DMS114 treated with DMSO at 0.1 percent for 48 hours (cell line): ENCODE data around the gene UGT2B17.
A peak's percentile ranks its signal among the peaks of the same experiment; 100 is the strongest.
"Not testable (repeated sequence)": the region's sequence is repeated elsewhere in the genome, so short reads cannot be mapped to it uniquely, and the experiment has no call there.

Experiments used
- DNase-seq: peaks from one replicate; lab custom pipeline; 2025; ENCODE audit not compliant: unreplicated experiment; lab: John Stamatoyannopoulos, UW

The UGT2B17 gene

DNA sequence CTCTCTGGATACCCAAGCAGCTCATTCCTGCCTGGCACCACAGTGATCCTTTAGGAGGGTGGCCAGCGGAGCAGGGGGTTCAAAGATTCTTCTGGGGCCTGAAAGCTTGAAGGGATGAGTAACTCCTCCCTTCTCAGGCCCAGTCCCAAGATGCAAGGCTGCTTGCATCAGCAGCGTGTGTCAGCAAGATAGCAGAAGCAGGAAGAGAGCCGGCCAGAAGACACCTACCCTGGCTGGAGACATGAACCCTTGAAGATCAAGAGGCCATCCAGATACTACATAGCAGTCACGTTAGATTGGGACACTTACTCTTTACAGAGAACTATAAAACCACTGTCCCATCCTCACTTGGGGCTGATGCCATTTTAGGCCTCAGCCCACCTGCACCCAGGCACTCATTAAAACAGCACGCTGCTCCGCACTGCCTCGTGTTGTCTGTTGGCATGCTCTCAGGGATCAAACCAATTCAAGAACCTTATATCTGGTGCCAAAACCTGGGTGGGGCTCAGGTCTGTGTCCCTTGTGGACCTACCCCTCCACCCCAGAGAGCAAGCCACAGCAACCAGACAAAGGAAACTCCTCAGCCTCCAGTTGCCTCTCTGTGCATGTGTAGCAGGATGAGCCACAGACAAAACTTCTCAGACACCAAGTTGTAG, 6.5 kb downstream of the UGT2B17 start:
- no peak for DNase-seq

DNA sequence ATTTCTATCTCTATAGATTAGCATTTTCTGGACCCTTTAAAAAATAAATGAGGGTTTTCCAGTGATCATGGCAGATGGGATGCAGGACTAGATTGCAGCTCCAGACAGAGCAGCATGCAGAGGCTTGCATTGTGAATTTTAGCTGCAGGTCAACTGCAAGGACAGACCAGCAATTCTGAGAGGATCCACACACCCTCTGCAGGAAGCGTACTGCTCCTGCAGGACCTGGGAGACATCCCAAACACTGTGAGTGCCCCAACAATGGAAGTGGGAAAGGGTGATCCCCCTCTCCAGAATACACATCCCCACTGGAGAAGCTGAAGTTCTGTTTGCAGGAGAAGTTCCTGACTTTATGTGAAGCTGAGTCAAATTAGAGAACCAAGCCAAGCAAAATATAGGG, 7.1 kb downstream of the UGT2B17 start:
- not testable (repeated sequence) for DNase-seq

DNA sequence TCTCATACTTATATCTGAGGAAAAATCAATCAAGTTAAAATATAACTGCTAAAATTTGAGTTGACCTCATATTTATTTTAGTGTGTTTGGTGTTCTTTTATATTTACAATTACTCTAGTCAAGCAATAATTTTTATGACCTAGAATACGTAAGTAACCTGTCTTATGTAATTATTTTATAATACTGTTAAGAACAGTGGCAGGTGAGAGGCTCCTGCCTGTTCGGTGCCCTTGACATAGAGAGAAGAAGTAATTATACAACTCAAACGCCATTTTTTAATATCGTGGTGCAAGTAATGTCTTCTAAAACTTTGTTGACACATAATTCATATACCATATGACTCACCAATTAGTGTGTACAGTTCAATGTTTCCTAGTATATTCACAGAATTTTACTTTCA, 7.6 kb downstream of the UGT2B17 start:
- not testable (repeated sequence) for DNase-seq

DNA sequence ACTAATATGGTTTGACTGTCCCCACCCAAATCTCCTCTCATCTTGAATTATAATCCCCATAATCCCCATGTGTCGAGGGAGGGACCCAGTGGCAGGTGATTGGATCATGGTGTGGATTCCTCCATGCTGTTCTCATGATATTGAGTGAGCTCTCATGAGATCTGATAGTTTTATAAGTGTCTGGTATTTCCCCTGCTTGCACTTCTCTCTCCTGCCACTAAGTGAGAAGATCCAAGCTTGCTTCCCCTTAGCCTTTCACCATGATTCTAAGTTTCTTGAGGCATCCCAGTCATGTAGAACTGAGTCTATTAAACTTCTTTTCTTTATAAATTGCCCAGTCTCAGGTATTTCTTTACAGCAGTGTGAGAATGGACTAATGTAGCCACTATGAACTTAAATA, 9.8 kb downstream of the UGT2B17 start:
- DNase-seq: not testable (repeated sequence)

DNA sequence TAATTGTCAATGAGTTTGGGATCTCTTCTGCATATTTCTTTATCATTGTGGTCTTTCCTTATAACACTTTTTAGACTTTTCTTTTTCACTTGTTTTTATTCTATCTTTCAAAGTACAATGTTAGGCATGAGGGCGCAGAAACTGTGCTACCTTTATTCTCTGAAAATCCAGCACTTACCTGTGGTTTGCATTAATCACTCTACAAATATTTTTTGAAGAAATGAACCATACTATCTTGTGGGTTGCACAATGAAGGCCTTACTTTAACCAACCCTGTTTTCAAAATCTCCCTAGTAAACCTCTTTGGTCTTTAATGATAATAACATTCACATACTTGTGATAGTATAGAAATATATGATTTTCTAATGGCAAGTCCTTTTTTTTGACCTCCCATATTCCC, 11.0 kb downstream of the UGT2B17 start:
- DNase-seq: not testable (repeated sequence)

DNA sequence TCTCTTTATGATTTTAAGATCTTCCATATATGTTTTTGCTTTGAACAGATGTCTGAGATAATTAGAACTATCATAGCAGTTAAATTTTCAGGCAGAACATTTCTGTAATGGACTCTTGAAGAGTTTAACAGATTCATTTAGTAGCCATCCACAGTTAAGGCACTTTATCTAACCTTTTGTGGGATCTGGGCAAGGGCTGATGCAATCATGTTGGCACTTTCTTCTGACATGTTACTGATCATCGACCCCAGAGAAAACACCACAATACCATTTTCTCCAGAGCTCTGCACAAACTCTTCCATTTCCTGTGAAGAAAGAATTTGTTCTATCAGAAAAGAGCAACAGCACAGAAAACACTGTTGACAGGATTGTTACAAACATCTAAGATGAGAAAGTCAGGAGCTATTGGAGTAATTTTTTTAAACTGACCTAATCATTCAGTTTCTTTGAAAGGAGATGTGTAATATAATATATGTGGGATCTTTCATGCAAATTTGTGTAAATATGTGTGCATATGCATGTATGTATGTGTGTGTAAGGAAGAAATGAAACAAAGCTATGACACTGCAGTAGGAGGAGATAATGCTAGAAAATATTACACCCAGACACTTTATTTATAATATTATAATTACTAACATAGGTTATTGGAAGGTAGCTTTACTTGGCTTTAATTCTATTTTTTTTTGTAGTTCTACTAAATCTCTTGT, 15.6 kb downstream of the UGT2B17 start:
- not testable (repeated sequence) for DNase-seq

DNA sequence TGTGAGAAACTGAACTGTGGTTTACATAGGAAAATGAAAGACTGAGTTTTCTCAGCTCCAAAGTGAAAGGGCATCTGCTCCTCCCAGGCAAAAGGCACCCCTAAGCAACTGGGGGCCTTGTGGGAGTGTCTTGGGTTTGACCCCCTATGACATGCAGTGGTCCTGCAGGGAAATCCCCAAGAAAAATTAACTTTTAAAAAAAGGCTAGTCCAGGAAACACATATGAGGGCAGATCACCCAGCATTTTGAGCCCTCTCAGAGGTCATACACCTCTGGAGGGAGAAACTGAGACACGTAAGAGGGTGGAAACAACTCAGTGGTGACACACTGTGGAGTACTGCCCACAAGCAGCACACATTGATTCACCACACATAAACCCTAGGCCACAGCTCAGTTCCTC, 22.3 kb downstream of the UGT2B17 start:
- not testable (repeated sequence) for DNase-seq

DNA sequence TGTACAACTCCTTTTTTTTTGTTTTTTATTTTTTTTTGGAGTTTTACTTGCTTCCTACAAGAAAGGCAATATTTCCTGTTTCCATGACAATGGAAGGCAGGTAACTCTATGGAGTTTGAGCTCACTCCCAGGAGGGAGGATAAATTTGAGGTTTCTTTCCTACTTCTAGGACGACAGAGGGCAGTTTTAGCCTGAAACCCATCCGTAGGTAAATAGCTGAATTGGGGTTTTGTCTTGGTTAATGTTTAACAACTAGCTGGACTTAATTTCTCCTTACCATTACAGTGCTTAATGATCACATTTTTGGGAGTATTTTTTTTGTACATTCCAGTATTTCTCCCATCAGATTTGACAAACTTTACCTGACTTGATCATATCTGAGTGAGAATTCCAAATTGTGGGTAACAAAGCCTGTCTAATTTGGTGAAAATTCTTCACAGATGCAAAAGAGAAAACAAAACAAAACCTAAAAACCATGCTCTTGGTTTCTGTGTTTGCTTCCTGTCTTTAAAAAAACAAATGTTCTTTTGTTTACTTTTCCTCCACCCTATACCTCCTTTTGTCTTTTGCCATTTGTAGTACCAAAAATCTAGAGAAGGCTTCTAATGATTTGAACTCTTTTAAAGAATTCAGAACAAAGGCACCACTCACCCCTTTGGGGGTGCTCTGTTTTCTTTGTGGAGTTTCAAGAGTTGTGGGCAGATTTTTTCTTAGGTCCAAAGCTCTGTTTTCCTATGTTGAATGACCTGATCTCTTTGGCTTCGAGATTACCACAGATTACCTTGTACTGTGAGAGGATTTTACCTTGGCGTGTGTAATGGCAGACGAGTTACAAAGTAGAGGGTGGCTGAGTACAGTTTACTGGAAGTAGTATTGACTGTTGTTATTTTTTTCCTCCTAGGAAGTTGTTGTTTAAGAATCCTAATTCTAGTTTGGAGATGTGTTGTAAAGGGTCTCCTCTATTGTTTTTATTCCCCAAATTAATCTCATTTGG, 23.0 kb downstream of the UGT2B17 start:
- not testable (repeated sequence) for DNase-seq

DNA sequence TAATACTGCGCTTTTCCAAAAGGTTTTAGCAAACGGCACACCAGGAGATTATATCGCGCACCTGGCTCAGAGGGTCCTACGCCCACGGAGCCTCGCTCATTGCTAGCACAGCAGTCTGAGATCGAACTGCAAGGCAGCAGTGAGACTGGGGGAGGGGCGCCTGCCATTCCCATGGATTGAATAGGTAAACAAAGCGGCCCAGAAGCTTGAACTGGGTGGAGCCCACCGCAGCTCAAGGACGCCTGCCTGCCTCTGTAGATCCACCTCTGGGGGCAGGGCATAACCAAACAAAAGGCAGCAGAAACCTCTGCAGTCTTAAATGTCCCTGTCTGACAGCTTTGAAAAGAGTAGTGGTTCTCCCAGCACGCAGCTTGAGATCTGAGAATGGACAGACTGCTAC, 33.4 kb downstream of the UGT2B17 start:
- not testable (repeated sequence) for DNase-seq

DNA sequence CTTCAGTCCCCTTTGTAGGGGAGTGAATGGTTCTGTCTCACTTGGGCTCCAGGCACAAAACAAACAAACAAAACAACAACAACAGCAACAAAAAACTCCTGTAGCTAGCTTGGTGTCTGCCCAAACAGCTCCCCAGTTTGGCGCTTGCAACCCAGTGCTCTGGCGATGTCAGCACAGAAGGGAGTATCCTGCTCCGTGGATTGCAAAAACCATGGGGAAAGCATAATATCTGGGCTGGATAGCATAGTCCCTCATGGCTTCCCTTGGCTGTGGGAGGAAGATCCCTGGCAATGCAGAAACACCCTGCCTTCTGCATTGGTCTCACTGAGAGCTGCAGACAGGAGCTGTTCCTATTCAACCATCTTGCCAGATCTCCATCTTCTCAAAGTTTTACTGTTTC, 39.7 kb downstream of the UGT2B17 start:
- DNase-seq: no peak

DNA sequence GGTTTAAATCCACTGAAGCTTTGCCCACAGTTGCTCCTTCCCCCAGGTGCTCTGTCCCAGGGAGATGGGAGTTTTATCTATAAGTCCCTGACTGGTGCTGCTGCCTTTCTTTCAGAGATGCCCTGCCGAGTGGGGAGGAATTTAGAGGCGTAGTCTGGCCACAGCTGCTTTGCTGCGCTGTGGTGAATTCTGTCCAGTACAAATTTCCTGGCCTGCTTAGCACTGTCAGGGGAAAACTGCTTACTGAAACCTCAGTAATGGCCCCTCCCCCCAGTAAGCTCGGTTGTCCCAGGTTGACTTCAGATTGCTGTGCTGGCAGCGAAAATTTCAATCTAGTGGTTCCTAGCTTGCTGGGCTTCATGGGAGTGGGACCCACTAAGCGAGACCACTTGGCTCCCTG, 40.1 kb downstream of the UGT2B17 start:
- DNase-seq: no peak

DNA sequence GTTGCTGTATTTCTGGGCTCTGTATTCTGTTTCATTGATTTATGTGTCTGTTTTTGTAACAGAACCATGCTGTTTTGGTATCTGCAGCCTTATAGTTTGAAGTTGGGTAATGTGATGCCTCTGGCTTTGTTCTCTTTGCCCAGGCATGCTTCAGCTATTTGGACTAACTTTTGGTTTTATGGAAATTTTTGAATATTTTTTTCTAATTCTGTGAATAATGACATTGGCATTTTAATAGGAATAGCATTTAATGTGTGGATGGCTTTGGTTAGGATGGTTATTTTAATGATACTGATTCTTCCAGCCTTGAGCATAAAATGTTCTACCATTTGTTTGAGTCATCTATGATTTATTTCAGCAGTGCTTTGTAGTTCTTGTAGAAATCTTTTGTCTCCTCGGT, 53.9 kb downstream of the UGT2B17 start:
- not testable (repeated sequence) for DNase-seq

DNA sequence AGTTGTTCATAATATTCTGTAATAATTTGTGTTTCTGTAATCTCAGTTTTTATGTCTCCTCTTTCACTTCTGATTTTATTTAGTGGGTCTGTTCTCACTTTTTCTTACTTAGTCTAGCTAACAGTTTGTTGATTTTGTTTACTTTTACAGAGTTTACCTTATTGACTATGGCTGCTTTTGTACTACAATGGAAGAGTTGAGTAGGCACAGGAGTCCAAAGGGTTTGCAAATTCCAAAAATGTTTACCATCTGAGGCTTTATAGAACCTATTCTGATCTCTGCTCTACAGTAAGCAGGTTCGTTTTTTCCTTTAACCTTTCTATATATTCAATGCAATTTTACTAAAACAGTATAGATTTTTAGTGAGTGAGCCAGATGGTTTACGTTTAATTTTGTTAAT, 55.1 kb downstream of the UGT2B17 start:
- DNase-seq: no peak

DNA sequence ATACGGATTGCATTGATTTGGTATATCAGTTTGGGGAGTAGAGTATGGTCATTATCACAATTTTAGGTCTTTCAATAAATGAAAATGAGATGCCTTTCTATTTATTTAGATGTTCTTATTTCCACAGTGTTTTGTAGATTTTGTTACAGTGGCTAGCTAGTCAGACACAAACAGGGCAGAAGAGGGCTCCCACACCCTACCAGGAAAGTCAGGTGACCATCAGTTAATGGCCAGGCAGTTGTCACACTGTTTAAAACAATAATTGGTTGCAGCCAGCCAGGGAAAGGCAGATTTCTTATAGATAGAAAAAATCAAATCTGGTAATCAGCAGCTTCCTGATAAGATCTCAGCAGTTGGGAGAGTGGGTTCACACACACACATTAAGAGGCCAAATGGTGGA, 57.2 kb downstream of the UGT2B17 start:
- no peak for DNase-seq

DNA sequence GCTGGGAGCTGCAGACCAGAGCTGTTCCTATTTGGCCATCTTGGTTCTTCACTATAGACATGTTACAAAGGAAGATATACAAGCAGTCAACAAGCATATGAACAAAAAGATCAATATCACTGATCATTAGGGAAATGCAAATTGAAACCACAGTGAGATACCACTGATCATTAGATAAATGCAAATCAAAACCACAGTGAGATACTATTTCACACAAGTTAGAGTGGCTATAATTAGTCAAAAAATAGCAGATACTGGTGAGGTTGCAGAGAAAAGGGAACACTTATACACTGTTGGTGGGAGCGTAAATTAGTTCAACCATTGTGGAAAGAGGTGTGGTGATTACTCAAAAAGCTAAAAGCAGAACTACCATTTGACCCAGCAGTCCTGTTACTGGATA, 70.7 kb downstream of the UGT2B17 start:
- DNase-seq: not testable (repeated sequence)

DNA sequence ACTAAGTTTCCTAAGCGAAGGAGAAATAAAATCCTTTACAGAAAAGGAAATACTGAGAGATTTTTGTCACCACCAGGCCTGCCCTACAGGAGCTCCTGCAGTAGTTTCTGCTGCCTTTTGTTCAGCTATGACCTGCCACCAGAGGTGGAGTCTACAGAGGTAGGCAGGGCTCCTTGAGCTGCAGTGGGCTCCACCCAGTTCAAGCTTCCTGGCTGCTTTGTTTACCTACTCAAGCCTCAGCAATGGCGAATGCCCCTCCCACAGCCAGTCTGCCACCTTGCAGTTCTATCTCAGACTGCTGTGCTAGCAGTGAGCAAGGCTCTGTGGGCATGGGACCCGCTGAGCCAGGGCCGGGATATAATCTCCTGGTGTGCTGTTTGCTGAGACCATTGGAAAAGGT, 71.3 kb downstream of the UGT2B17 start:
- DNase-seq: not testable (repeated sequence)

DNA sequence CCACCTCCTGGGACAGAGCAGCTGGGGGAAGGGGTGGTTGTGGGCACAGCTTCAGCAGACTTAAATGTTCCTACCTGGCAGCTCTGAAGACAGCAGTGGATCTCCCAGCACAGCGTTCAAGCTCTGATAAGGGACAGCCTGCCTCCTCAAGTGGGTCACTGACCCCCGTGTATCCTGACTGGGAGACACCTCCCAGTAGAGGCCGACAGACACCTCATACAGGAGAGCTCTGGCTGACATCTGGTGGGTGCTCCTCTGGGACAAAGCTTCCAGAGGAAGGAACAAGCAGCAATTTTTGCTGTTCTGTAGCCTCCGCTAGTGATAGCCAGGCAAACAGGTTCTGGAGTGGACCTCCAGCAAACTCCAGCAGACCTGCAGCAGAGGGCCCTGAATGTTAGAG, 72.7 kb downstream of the UGT2B17 start:
- not testable (repeated sequence) for DNase-seq

DNA sequence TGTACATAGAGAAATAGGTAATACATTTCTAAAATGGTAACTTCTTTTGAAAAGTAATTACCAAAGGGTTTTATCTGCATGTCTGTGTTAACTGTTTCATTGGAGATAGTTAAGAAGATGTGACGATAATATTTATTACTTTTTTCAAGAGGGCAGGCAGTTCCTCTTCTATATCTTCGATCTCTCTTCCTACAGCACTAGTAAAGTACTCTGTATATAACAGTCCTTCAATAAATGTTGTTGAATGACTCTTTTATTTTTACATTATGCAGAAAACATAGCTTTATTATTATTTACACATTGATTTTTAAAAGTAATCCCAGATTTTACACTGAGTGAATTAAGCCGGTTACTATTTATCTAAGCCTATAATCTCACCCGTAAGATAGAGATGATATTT, 77.1 kb downstream of the UGT2B17 start:
- no peak for DNase-seq

DNA sequence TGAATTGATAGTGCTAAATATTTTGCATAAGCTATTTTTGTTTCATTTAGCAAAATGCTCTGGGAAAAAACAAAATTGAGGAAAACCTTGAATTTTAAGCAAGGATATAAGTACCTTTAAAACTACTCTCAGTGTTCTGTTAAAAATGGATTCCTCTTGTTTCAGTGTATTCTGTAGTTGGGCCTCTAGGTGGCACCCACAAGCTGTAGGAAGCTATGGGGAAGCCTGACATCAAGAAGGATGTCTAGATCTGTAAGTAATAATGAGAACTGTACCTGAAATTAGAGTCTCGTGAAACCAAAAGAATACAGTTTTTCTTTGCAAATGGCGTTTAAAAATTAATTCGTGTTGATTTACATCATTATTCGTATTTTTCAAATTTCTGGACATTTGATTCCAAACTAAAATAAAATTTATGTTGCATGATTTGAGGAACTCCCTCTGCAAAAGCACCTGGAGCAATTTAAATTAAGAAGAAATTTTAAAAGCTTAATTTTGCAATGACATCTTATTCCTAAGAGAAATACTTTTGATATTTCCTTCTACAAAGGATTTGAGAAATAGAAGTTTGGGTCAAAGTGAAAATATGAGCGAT, 77.6 kb downstream of the UGT2B17 start:
- DNase-seq: peak; percentile 27

DNA sequence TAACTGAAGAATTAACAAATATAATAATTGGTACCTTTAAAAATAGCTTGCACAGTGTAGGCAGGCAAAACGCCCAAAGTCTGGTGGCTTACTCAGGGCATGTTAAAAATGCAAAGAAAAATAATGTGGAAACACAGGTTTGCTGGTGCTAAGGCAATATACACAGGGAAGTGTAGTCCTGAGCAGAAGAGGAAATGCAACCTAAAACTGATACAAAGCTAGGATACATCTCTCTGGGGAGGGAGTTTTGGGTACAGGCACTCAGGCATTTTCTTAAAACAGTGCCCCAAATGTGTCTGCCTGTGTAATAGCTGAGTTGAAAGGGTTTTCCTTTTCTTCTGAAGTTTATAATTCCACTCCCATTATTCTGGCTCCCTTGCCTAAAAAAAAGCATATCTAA, 81.4 kb downstream of the UGT2B17 start:
- DNase-seq: no peak

DNA sequence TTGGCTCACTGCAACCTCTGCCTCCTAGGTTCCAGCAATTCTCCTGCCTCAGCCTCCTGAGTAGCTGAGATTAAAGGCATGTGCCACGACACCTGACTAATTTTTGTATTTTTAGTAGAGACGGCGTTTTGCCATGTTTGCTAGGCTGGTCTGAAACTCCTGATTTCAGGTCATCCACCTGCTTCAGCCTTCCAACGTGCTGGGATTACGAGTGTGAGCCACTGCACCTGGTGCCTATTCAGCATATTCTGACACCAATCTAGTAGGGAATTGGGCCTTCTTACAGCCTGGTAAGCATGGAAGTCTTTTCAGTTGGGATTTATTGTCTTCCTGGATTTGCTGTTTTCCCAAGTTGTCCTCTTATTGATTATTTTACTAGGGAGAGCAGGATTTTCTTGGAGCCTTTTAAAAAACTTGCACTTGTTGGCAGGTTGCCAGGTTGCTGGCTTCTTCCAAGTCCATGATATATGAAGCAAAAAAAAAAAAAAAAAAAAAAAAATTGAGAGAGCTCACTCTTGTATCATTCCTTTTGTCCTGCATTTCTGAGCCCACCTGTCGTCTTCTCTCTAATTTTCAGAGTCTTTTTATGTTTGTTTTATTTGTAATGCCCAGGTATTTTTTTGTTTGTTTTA, 85.2 kb downstream of the UGT2B17 start:
- no peak for DNase-seq
